Keratinocyte (primary cell): ENCODE results near the gene SNX24. TPM values are rescaled to one million over a fixed set of nuclear protein-coding genes. Genes with fewer than 3 reads are reported as not detected.

Experiments
- DNase-seq: peaks from one replicate; pipeline ENCODE4 v3.0.0-alpha.2; 2011; ENCODE audit warnings: low read depth, missing footprints, low spot score
- FAIRE-seq: peaks from 2 replicates; lab custom pipeline; 2011; peaks lifted over from hg19 to GRCh38; lab: Jason Lieb, UNC
- H2AFZ ChIP-seq: 2 replicates; pipeline ENCODE4 v1.6.0; 2012; ENCODE audit warnings: low read length, control low read depth, inconsistent platforms; ENCODE audit not compliant: control insufficient read depth
- H3K27ac ChIP-seq: 2 replicates; pipeline ENCODE4 v1.5.1; 2011; ENCODE audit warnings: low read length; ENCODE audit not compliant: control insufficient read depth, insufficient read depth
- H3K27me3 ChIP-seq: 3 replicates; pipeline ENCODE4 v1.6.0; 2011; ENCODE audit warnings: low read length; ENCODE audit not compliant: control insufficient read depth, insufficient read depth; ENCODE audit errors: extremely low read depth
- H3K36me3 ChIP-seq, 2 experiments: 2 replicates in 1 of 2; 3 replicates in 1 of 2; pipeline ENCODE4 v1.5.1; 2011; ENCODE audit warnings: low read length in 2 of 2, mild to moderate bottlenecking in 1 of 2; ENCODE audit not compliant: control insufficient read depth in 2 of 2, insufficient read depth in 2 of 2; ENCODE audit errors: extremely low read depth in 1 of 2
- H3K4me1 ChIP-seq: 3 replicates; pipeline ENCODE4 v1.5.1; 2011; ENCODE audit warnings: low read length; ENCODE audit not compliant: control insufficient read depth, insufficient read depth; ENCODE audit errors: extremely low read depth
- H3K4me2 ChIP-seq: 3 replicates; pipeline ENCODE4 v1.6.0; 2011; ENCODE audit warnings: low read depth, low read length; ENCODE audit not compliant: control insufficient read depth, insufficient read depth; ENCODE audit errors: extremely low read depth
- H3K4me3 ChIP-seq, 3 experiments: fragments of 200-600 bp in 1 of 3; sonication (generic) in 1 of 3; 2 replicates in 2 of 3; 3 replicates in 1 of 3; pipeline ENCODE4 v1.5.1; 2011 to 2016; ENCODE audit warnings: low read length in 3 of 3, mild to moderate bottlenecking in 3 of 3, control low read depth in 2 of 3, inconsistent platforms in 1 of 3, low read depth in 1 of 3, mixed read lengths in 1 of 3, mixed run types in 1 of 3, moderate library complexity in 1 of 3; ENCODE audit not compliant: control insufficient read depth in 2 of 3, insufficient read depth in 2 of 3; ENCODE audit errors: extremely low read depth in 1 of 3
- H3K79me2 ChIP-seq: 2 replicates; pipeline ENCODE4 v1.6.0; 2012; ENCODE audit warnings: low read length; ENCODE audit not compliant: control insufficient read depth, insufficient read depth
- H3K9ac ChIP-seq: 3 replicates; pipeline ENCODE4 v1.6.0; 2011; ENCODE audit warnings: low read length; ENCODE audit not compliant: control insufficient read depth, insufficient read depth; ENCODE audit errors: extremely low read depth
- H3K9me1 ChIP-seq: 3 replicates; pipeline ENCODE4 v1.6.0; 2011; ENCODE audit warnings: low read length; ENCODE audit not compliant: control insufficient read depth, insufficient read depth; ENCODE audit errors: extremely low read depth
- H3K9me3 ChIP-seq: 2 replicates; pipeline ENCODE4 v1.5.1; 2012; ENCODE audit warnings: low read depth, low read length; ENCODE audit not compliant: control insufficient read depth
- H4K20me1 ChIP-seq: 3 replicates; pipeline ENCODE4 v1.6.0; 2011; ENCODE audit warnings: low read length; ENCODE audit not compliant: control insufficient read depth, insufficient read depth; ENCODE audit errors: extremely low read depth
- CTCF ChIP-seq, 3 experiments: IDR thresholded peaks in 1 of 3; conservative IDR thresholded peaks in 1 of 3; optimal IDR thresholded peaks in 1 of 3; 2 replicates in 2 of 3; 3 replicates in 1 of 3; pipeline versions ENCODE3 to v1.5.1; 2011; ENCODE audit warnings: low read length in 3 of 3, mild to moderate bottlenecking in 3 of 3, moderate library complexity in 2 of 3, control low read depth in 1 of 3, inconsistent platforms in 1 of 3; ENCODE audit not compliant: insufficient read depth in 2 of 3; ENCODE audit errors: extremely low read depth in 1 of 3
- EZH2 ChIP-seq: IDR thresholded peaks from one replicate; pipeline ENCODE4 v1.6.1; 2012; ENCODE audit warnings: inconsistent platforms, mild to moderate bottlenecking, low read length, moderate library complexity
- dilution Hi-C: fragments of 300-500 bp; cut with MboI; formaldehyde crosslinking; loops from one replicate; pipeline ENCODE4 v1.7.0; 2020; ENCODE audit warnings: low sequenced_read_pairs; ENCODE audit not compliant: extremely low pct_ligation_motif_present
- polyA plus RNA-seq, 5 experiments: library from polyadenylated mRNA; depleted of rRNA in 3 of 5; stranded (reverse) in 3 of 5; stranded (forward) in 1 of 5; unstranded in 1 of 5; fragments of >200 nt; gene quantifications; 1 replicate in 1 of 5; 2 replicates in 3 of 5; 3 replicates in 1 of 5; pipeline versions ENCODE4 v1.2.1 to v1.2.3, GENCODE V29; 2011 to 2012; ENCODE audit warnings: missing spikeins in 2 of 5, low read depth in 1 of 5, low replicate concordance in 1 of 5

The SNX24 gene
- polyA plus RNA-seq, 1 donor (not counting 4 experiments of a cell fraction or from before 2014, with no cell fraction given), result 15.0 TPM

GRCh38 chr5:122919969-122920368, 74.6 kb downstream of the SNX24 start:
- H3K9ac ChIP-seq, result no peak overlapping the region
- no peaks in the 10 kb centered on the region for H3K4me1 ChIP-seq
- H3K27ac ChIP-seq, result no peak overlapping the region
- no peak for TF ChIP-seq EZH2
- TF ChIP-seq CTCF (optimal IDR thresholded peaks at IDR 0.05 in 1 of 3, IDR thresholded peaks at IDR 0.05 in 1 of 3, conservative IDR thresholded peaks at IDR 0.05 in 1 of 3; ENCODE audit: extremely low read depth in 1 of 3, insufficient read depth in 2 of 3, low read length in 3 of 3), result no peak
- no peak overlapping the region for H3K4me2 ChIP-seq
- H3K36me3 ChIP-seq, result peaks cover 0 to 4% of the 10 kb centered on the region in 2 experiments
- no peak overlapping the region for H2AFZ ChIP-seq
- H3K9me3 ChIP-seq, result no peaks in the 10 kb centered on the region
- DNase-seq (no peak), FAIRE-seq (no peak)
- H3K27me3 ChIP-seq, result no peaks in the 10 kb centered on the region
- peaks cover 11% of the 10 kb centered on the region for H3K79me2 ChIP-seq
- H3K4me3 ChIP-seq, result no peak overlapping the region
- dilution Hi-C loops, result no loop called here
- H3K9me1 ChIP-seq, result no peaks in the 10 kb centered on the region
- no peaks in the 10 kb centered on the region for H4K20me1 ChIP-seq

- TF ChIP-seq CTCF (optimal IDR thresholded peaks at IDR 0.05 in 1 of 3, IDR thresholded peaks at IDR 0.05 in 1 of 3, conservative IDR thresholded peaks at IDR 0.05 in 1 of 3; ENCODE audit: extremely low read depth in 1 of 3, insufficient read depth in 2 of 3, low read length in 3 of 3) (no peak), EZH2 (no peak)
- Histone ChIP-seq H3K9me3 (no peaks in the 10 kb centered on the region), H3K4me2 (no peak overlapping the region), H2AFZ (no peak overlapping the region), H4K20me1 (no peaks in the 10 kb centered on the region), H3K27ac (no peak overlapping the region), H3K27me3 (no peaks in the 10 kb centered on the region), H3K9ac (no peak overlapping the region), H3K79me2 (peaks cover 7% of the 10 kb centered on the region), H3K36me3 (peaks cover 1 to 4% of the 10 kb centered on the region in 2 experiments), H3K4me1 (no peaks in the 10 kb centered on the region), H3K9me1 (no peaks in the 10 kb centered on the region), H3K4me3 (no peak overlapping the region)
- FAIRE-seq, result no peak
- DNase-seq, result no peak
- dilution Hi-C loops, result no loop called here
Measured at GRCh38 chr5:122921826-122922225, 76.4 kb downstream of the SNX24 start.
